ENCODE measurements around the gene WWOX. TPM values are rescaled to one million over a fixed set of nuclear protein-coding genes. Genes with fewer than 3 reads are reported as not detected.

Gene WWOX
- total RNA-seq, 2 donors from 2014 or later, result 33.8 to 82.5 TPM

DNA sequence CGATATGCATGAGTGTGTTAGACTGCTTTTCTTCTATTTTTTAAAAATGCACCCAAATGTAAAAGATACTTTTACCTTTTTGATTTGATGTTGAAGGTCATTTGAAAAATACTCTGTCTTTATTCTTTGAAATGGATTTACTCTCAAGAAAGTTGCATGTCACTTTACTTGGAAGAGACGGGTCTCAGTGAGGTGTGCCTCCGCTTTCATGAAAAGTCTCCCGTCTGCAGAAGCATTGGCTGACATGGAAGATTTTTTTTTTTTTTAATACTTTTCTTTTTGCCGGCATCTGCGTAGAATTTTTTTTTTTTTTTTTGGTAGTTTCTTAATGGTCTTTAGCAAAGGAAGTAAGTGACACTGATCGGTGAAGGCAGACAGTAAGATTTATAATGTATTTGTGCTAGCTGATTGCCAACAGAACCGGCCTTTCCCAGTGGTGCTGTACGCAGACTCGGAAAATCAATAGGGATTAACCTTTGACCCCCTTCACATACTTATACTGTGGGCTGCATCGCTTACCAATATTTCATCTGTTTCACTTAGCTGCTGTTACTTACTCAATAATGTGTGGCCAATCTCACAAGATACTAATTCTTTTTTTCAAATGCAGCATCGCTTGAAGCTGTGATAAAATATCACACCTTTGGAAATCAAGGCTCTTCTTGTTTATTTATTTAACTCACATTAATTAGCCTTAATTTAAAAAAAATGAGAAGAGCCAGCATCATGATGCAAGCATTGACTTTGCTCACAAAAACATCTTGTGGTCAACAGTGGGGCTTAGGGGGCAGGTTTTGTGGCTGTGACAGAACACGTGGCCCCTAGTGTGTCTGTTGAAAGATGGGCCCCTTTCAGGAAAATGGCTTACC is 383.9 kb downstream of the WWOX start:
- H3K27ac ChIP-seq, result no peak overlapping the region
- TF ChIP-seq CTCF (IDR thresholded peaks at IDR 0.05), result no peak
- DNase-seq (ENCODE audit: low spot score) (no peak), ATAC-seq (ENCODE audit: insufficient number of reproducible peaks, low FRiP score, low read depth) (no peak)
- H3K4me1 ChIP-seq (ENCODE audit: control insufficient read depth in 1 of 2, low read depth in 2 of 2), result peaks cover 0 to 3% of the 10 kb centered on the region in 2 donors
- no peaks in the 10 kb centered on the region for H3K27me3 ChIP-seq (replicated peaks; ENCODE audit: insufficient read depth)
- no peaks in the 10 kb centered on the region for H3K9me3 ChIP-seq
- no peaks in the 10 kb centered on the region for H3K36me3 ChIP-seq
- no peak overlapping the region for H3K4me3 ChIP-seq

DNA sequence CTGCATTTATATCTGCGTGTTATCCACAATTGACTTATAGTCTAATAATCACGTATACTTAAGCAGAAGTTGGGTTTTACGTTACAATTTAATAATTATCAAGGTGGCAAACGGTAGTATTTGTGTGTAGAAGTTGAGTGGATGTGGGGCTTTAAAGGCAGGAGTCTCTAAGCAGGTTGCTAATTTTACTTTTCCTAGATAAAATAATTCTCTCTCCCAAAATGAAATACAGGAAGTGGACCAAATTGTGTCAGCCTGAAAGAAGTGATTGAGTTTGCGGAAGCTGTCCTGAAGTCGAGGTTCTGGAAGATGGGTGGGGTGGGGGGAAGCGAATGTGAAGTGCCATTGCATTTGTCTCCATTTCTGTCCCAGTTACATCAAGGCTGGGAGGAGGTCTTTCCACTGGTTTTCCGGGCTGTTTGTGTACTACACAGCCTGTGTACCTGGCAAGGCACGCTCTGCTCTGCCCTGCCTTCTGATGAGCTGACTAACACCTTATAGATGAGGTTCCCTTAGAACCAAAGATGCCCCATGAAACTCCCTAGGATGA is 385.1 kb downstream of the WWOX start:
- peaks cover 0 to 3% of the 10 kb centered on the region in 2 donors for H3K4me1 ChIP-seq (ENCODE audit: control insufficient read depth in 1 of 2, low read depth in 2 of 2)
- no peak overlapping the region for H3K27ac ChIP-seq
- H3K36me3 ChIP-seq, result no peaks in the 10 kb centered on the region
- H3K27me3 ChIP-seq (replicated peaks; ENCODE audit: insufficient read depth), result no peaks in the 10 kb centered on the region
- H3K9me3 ChIP-seq, result no peaks in the 10 kb centered on the region
- TF ChIP-seq CTCF (IDR thresholded peaks at IDR 0.05), result no peak
- no peak overlapping the region for H3K4me3 ChIP-seq
- DNase-seq (ENCODE audit: low spot score) (no peak), ATAC-seq (ENCODE audit: insufficient number of reproducible peaks, low FRiP score, low read depth) (no peak)

GRCh38 chr16:78485188-78485916 is 385.9 kb downstream of the WWOX start:
- no peak for ATAC-seq (ENCODE audit: insufficient number of reproducible peaks, low FRiP score, low read depth)
- Histone ChIP-seq H3K4me1 (ENCODE audit: control insufficient read depth in 1 of 2, low read depth in 2 of 2) (peaks cover 0 to 3% of the 10 kb centered on the region in 2 donors), H3K36me3 (no peaks in the 10 kb centered on the region), H3K27ac (no peak overlapping the region), H3K4me3 (no peak overlapping the region), H3K27me3 (replicated peaks; ENCODE audit: insufficient read depth) (no peaks in the 10 kb centered on the region), H3K9me3 (no peaks in the 10 kb centered on the region)
- DNase-seq (ENCODE audit: low spot score), result no peak
- no peak for TF ChIP-seq CTCF (IDR thresholded peaks at IDR 0.05)

DNA sequence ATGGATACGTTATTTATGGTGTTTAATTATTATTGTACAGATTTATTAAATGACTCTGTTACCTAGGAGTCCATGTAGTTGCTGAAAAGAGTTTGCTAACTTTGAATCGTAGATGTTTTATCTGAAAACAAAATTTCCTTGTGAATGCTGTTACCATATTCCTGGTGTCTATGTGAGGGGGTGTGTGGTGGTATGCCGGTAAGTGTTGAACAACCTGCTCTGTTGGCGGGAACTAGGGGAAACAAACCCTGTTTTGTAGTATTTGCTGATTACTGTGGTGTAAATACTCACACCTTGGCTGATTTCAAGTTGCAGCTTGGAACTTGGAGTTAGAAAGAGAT is 386.4 kb downstream of the WWOX start:
- no peak for TF ChIP-seq CTCF (IDR thresholded peaks at IDR 0.05)
- Histone ChIP-seq H3K9me3 (no peaks in the 10 kb centered on the region), H3K4me1 (ENCODE audit: control insufficient read depth in 1 of 2, low read depth in 2 of 2) (peaks cover 0 to 8% of the 10 kb centered on the region in 2 donors), H3K27me3 (replicated peaks; ENCODE audit: insufficient read depth) (no peaks in the 10 kb centered on the region), H3K4me3 (no peak overlapping the region), H3K27ac (no peak overlapping the region), H3K36me3 (no peaks in the 10 kb centered on the region)
- no peak for DNase-seq (ENCODE audit: low spot score)
- no peak for ATAC-seq (ENCODE audit: insufficient number of reproducible peaks, low FRiP score, low read depth)

DNA sequence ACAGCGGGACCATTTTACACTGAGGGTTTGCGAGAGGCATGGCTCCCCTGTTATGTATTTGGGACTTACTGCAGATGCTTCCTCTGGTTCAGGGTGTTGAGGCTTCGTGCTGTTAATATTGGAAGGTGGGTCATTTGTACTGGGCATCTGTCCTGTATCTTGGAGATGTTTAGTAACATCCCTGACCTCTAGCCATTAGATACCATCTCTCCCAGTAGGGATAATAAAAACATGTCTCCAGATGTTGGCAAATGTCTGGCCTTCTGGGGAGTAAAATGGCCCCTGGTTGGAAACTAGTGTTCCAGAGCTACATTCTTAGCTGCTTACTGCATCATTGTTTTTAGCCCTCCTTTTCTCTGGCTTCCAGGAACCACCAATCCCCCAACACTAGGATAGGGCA is 388.0 kb downstream of the WWOX start:
- Histone ChIP-seq H3K4me3 (no peak overlapping the region), H3K36me3 (no peaks in the 10 kb centered on the region), H3K27me3 (replicated peaks; ENCODE audit: insufficient read depth) (no peaks in the 10 kb centered on the region), H3K27ac (no peak overlapping the region), H3K9me3 (no peaks in the 10 kb centered on the region), H3K4me1 (ENCODE audit: control insufficient read depth in 1 of 2, low read depth in 2 of 2) (peaks cover 0 to 12% of the 10 kb centered on the region in 2 donors)
- ATAC-seq (ENCODE audit: insufficient number of reproducible peaks, low FRiP score, low read depth) (no peak), DNase-seq (ENCODE audit: low spot score) (no peak)
- no peak for TF ChIP-seq CTCF (IDR thresholded peaks at IDR 0.05)
